ENCODE measurements around the gene ROR1. TPM values are rescaled to one million over a fixed set of nuclear protein-coding genes. Genes with fewer than 3 reads are reported as not detected.
A peak's percentile ranks its signal among the peaks of the same experiment; 100 is the strongest.

The ROR1 gene
- total RNA-seq, 4 donors from 2014 or later = 8.8 to 30.4 (median 14.1) TPM

GRCh38 chr1:63732666-63733065 lies 41.2 kb upstream of the ROR1 start:
- TF ChIP-seq CTCF (IDR thresholded peaks at IDR 0.05) = no peak
- no peak for DNase-seq (ENCODE audit: low spot score)
- peak; percentile 25 for ATAC-seq (ENCODE audit: low FRiP score)

GRCh38 chr1:63738772-63739171 lies 35.0 kb upstream of the ROR1 start:
- ATAC-seq (ENCODE audit: low FRiP score) (no peak), DNase-seq (ENCODE audit: low spot score) (no peak)
- TF ChIP-seq CTCF (IDR thresholded peaks at IDR 0.05) = no peak

GRCh38 chr1:63739452-63739851 lies 34.4 kb upstream of the ROR1 start:
- TF ChIP-seq CTCF (IDR thresholded peaks at IDR 0.05) = no peak
- DNase-seq (ENCODE audit: low spot score) = no peak
- ATAC-seq (ENCODE audit: low FRiP score) = no peak

- DNase-seq (ENCODE audit: low spot score) (no peak), ATAC-seq (ENCODE audit: low FRiP score) (no peak)
- TF ChIP-seq CTCF (IDR thresholded peaks at IDR 0.05) = no peak
Measured at GRCh38 chr1:63740432-63740831, 33.4 kb upstream of the ROR1 start.

- DNase-seq (ENCODE audit: low spot score) = no peak
- ATAC-seq (ENCODE audit: low FRiP score) = no peak
- no peak for TF ChIP-seq CTCF (IDR thresholded peaks at IDR 0.05)
Measured at GRCh38 chr1:63742526-63742925, 31.3 kb upstream of the ROR1 start.

GRCh38 chr1:63743781-63744180 lies 30.0 kb upstream of the ROR1 start:
- no peak for TF ChIP-seq CTCF (IDR thresholded peaks at IDR 0.05)
- ATAC-seq (ENCODE audit: low FRiP score) (no peak), DNase-seq (ENCODE audit: low spot score) (no peak)

GRCh38 chr1:63746129-63746864 lies 27.5 kb upstream of the ROR1 start:
- TF ChIP-seq CTCF (IDR thresholded peaks at IDR 0.05) = no peak
- ATAC-seq (ENCODE audit: low FRiP score) (no peak), DNase-seq (ENCODE audit: low spot score) (no peak)

All from omental fat pad (tissue), 4 donors.